Measurements from ENCODE around the gene CAB39L. TPM values are rescaled to one million over a fixed set of nuclear protein-coding genes. Genes with fewer than 3 reads are reported as not detected.

The CAB39L gene
- total RNA-seq, 1 donor from 2014 or later = 13.2 TPM

- Mint-ChIP-seq H3K4me3 (ENCODE audit: unreplicated experiment) (no peak overlapping the region), H3K36me3 (ENCODE audit: low read depth, unreplicated experiment) (peaks cover 3% of the 10 kb centered on the region), H3K27me3 (ENCODE audit: low read depth, unreplicated experiment) (no peaks in the 10 kb centered on the region), H3K4me1 (ENCODE audit: low read depth, unreplicated experiment) (peaks cover 31% of the 10 kb centered on the region), H3K9me3 (ENCODE audit: unreplicated experiment) (no peaks in the 10 kb centered on the region), H3K27ac (ENCODE audit: unreplicated experiment) (no peak overlapping the region)
- Histone ChIP-seq H3K9me3 (ENCODE audit: insufficient read depth, low read depth, low read length) (no peaks in the 10 kb centered on the region), H3K27ac (ENCODE audit: low read depth, low read length) (no peak overlapping the region), H3K4me2 (ENCODE audit: low read length) (no peak overlapping the region), H2AFZ (ENCODE audit: low read depth, low read length) (no peak overlapping the region), H3K79me2 (ENCODE audit: insufficient read depth, low read length) (no peaks in the 10 kb centered on the region), H3K36me3 (ENCODE audit: insufficient read depth, low read length) (no peaks in the 10 kb centered on the region), H3K4me3 (ENCODE audit: insufficient read depth, low read depth, low read length) (no peak overlapping the region), H3K27me3 (ENCODE audit: insufficient read depth, low read length) (no peaks in the 10 kb centered on the region), H3K4me1 (ENCODE audit: insufficient read depth, low read length) (peaks cover 27% of the 10 kb centered on the region), H4K20me1 (ENCODE audit: insufficient read depth, low read length) (no peaks in the 10 kb centered on the region), H3K9ac (ENCODE audit: low read length) (no peak overlapping the region)
- FAIRE-seq = no peak
- no peak for DNase-seq (ENCODE audit: low read depth)
- no peak for TF ChIP-seq EZH2 (IDR thresholded peaks at IDR 0.05; ENCODE audit: insufficient read depth, low read length)
- TF ChIP-seq CTCF (IDR thresholded peaks at IDR 0.05; ENCODE audit: insufficient read depth, low read depth, low read length) = no peak
These were observed 73.5 kb downstream of the CAB39L start for GRCh38 chr13:49370371-49370770.

- peaks cover 26% of the 10 kb centered on the region for H3K4me1 ChIP-seq (ENCODE audit: insufficient read depth, low read length)
- Mint-ChIP-seq H3K4me1 (ENCODE audit: low read depth, unreplicated experiment) (peaks cover 31% of the 10 kb centered on the region), H3K4me3 (ENCODE audit: unreplicated experiment) (no peak overlapping the region), H3K9me3 (ENCODE audit: unreplicated experiment) (no peaks in the 10 kb centered on the region), H3K36me3 (ENCODE audit: low read depth, unreplicated experiment) (peaks cover 5% of the 10 kb centered on the region), H3K27ac (ENCODE audit: unreplicated experiment) (no peak overlapping the region), H3K27me3 (ENCODE audit: low read depth, unreplicated experiment) (no peaks in the 10 kb centered on the region)
- no peaks in the 10 kb centered on the region for H3K36me3 ChIP-seq (ENCODE audit: insufficient read depth, low read length)
- H4K20me1 ChIP-seq (ENCODE audit: insufficient read depth, low read length) = no peaks in the 10 kb centered on the region
- DNase-seq (ENCODE audit: low read depth) (no peak), FAIRE-seq (no peak)
- no peak overlapping the region for H3K27ac ChIP-seq (ENCODE audit: low read depth, low read length)
- no peaks in the 10 kb centered on the region for H3K9me3 ChIP-seq (ENCODE audit: insufficient read depth, low read depth, low read length)
- no peak overlapping the region for H3K4me3 ChIP-seq (ENCODE audit: insufficient read depth, low read depth, low read length)
- H3K4me2 ChIP-seq (ENCODE audit: low read length) = no peak overlapping the region
- H3K27me3 ChIP-seq (ENCODE audit: insufficient read depth, low read length) = no peaks in the 10 kb centered on the region
- H3K79me2 ChIP-seq (ENCODE audit: insufficient read depth, low read length) = no peaks in the 10 kb centered on the region
- no peak overlapping the region for H2AFZ ChIP-seq (ENCODE audit: low read depth, low read length)
- H3K9ac ChIP-seq (ENCODE audit: low read length) = no peak overlapping the region
- no peak for TF ChIP-seq EZH2 (IDR thresholded peaks at IDR 0.05; ENCODE audit: insufficient read depth, low read length)
- no peak for TF ChIP-seq CTCF (IDR thresholded peaks at IDR 0.05; ENCODE audit: insufficient read depth, low read depth, low read length)
These were observed 74.0 kb downstream of the CAB39L start for GRCh38 chr13:49369866-49370265.

GRCh38 chr13:49368688-49369087 lies 75.2 kb downstream of the CAB39L start:
- FAIRE-seq (no peak), DNase-seq (ENCODE audit: low read depth) (no peak)
- H2AFZ ChIP-seq (ENCODE audit: low read depth, low read length) = no peak overlapping the region
- Mint-ChIP-seq H3K27me3 (ENCODE audit: low read depth, unreplicated experiment) (no peaks in the 10 kb centered on the region), H3K36me3 (ENCODE audit: low read depth, unreplicated experiment) (peaks cover 5% of the 10 kb centered on the region), H3K9me3 (ENCODE audit: unreplicated experiment) (no peaks in the 10 kb centered on the region), H3K4me3 (ENCODE audit: unreplicated experiment) (no peak overlapping the region), H3K4me1 (ENCODE audit: low read depth, unreplicated experiment) (peaks cover 23% of the 10 kb centered on the region), H3K27ac (ENCODE audit: unreplicated experiment) (no peak overlapping the region)
- no peaks in the 10 kb centered on the region for H3K27me3 ChIP-seq (ENCODE audit: insufficient read depth, low read length)
- H3K79me2 ChIP-seq (ENCODE audit: insufficient read depth, low read length) = no peaks in the 10 kb centered on the region
- H3K27ac ChIP-seq (ENCODE audit: low read depth, low read length) = no peak overlapping the region
- peaks cover 15% of the 10 kb centered on the region for H3K4me1 ChIP-seq (ENCODE audit: insufficient read depth, low read length)
- no peaks in the 10 kb centered on the region for H3K9me3 ChIP-seq (ENCODE audit: insufficient read depth, low read depth, low read length)
- TF ChIP-seq EZH2 (IDR thresholded peaks at IDR 0.05; ENCODE audit: insufficient read depth, low read length) = no peak
- no peak for TF ChIP-seq CTCF (IDR thresholded peaks at IDR 0.05; ENCODE audit: insufficient read depth, low read depth, low read length)
- H3K4me3 ChIP-seq (ENCODE audit: insufficient read depth, low read depth, low read length) = no peak overlapping the region
- no peak overlapping the region for H3K9ac ChIP-seq (ENCODE audit: low read length)
- H3K36me3 ChIP-seq (ENCODE audit: insufficient read depth, low read length) = no peaks in the 10 kb centered on the region
- no peaks in the 10 kb centered on the region for H4K20me1 ChIP-seq (ENCODE audit: insufficient read depth, low read length)
- H3K4me2 ChIP-seq (ENCODE audit: low read length) = no peak overlapping the region

Data from astrocyte (in vitro differentiated cells and primary cell).